HG02759 (cell line): Measurements from ENCODE around the gene IFT81.
"Not testable (repeated sequence)": the region's sequence is repeated elsewhere in the genome, so short reads cannot be mapped to it uniquely, and the experiment has no call there.

Experiments
- ATAC-seq: cut with Tn5 transposase; IDR thresholded peaks from one replicate; pipeline ENCODE4 v1.9.1; 2021; ENCODE audit warnings: mild to moderate bottlenecking, moderate library complexity; ENCODE audit not compliant: unreplicated experiment

The IFT81 gene

GRCh38 chr12:110108309-110109036 lies 15.7 kb upstream of the IFT81 start:
- no peak for ATAC-seq

- no peak for ATAC-seq
Measured at GRCh38 chr12:110109037-110109836, 14.9 kb upstream of the IFT81 start.

- no peak for ATAC-seq
Measured at GRCh38 chr12:110109837-110110535, 14.2 kb upstream of the IFT81 start.

- ATAC-seq, result no peak
Measured at GRCh38 chr12:110111476-110112334, 12.5 kb upstream of the IFT81 start.

- ATAC-seq, result no peak
Measured at GRCh38 chr12:110112335-110112660, 11.9 kb upstream of the IFT81 start.

- ATAC-seq, result no peak
Measured at GRCh38 chr12:110114528-110114937, 9.6 kb upstream of the IFT81 start.

- ATAC-seq, result no peak
Measured at GRCh38 chr12:110115675-110116074, 8.5 kb upstream of the IFT81 start.

GRCh38 chr12:110116623-110117022 lies 7.5 kb upstream of the IFT81 start:
- no peak for ATAC-seq

GRCh38 chr12:110117210-110117609 lies 6.9 kb upstream of the IFT81 start:
- not testable (repeated sequence) for ATAC-seq

GRCh38 chr12:110117956-110118685 lies 6.0 kb upstream of the IFT81 start:
- ATAC-seq, result no peak

- ATAC-seq, result no peak
Measured at GRCh38 chr12:110122929-110123328, 1.2 kb upstream of the IFT81 start.

GRCh38 chr12:110123919-110124268 lies 263 bp upstream of the IFT81 start:
- ATAC-seq, result no peak

GRCh38 chr12:110126557-110126956 lies 2.4 kb downstream of the IFT81 start:
- ATAC-seq, result no peak

GRCh38 chr12:110134691-110135411 lies 10.7 kb downstream of the IFT81 start:
- no peak for ATAC-seq

- ATAC-seq, result no peak
Measured at GRCh38 chr12:110135806-110136205, 11.6 kb downstream of the IFT81 start.

- ATAC-seq, result no peak
Measured at GRCh38 chr12:110137786-110138185, 13.6 kb downstream of the IFT81 start.

- no peak for ATAC-seq
Measured at GRCh38 chr12:110141389-110141788, 17.2 kb downstream of the IFT81 start.

GRCh38 chr12:110146986-110147385 lies 22.8 kb downstream of the IFT81 start:
- ATAC-seq, result no peak

- ATAC-seq, result no peak
Measured at GRCh38 chr12:110149086-110149660, 25.0 kb downstream of the IFT81 start.
